HG02943 (cell line): Measurements from ENCODE around the gene EDC4.
"Not testable (repeated sequence)": the region's sequence is repeated elsewhere in the genome, so short reads cannot be mapped to it uniquely, and the experiment has no call there.

Experiments
- ATAC-seq: cut with Tn5 transposase; IDR thresholded peaks from one replicate; pipeline ENCODE4 v1.9.1; 2021; ENCODE audit warnings: mild to moderate bottlenecking, low read depth, moderate library complexity; ENCODE audit not compliant: unreplicated experiment

EDC4 gene, protein sequence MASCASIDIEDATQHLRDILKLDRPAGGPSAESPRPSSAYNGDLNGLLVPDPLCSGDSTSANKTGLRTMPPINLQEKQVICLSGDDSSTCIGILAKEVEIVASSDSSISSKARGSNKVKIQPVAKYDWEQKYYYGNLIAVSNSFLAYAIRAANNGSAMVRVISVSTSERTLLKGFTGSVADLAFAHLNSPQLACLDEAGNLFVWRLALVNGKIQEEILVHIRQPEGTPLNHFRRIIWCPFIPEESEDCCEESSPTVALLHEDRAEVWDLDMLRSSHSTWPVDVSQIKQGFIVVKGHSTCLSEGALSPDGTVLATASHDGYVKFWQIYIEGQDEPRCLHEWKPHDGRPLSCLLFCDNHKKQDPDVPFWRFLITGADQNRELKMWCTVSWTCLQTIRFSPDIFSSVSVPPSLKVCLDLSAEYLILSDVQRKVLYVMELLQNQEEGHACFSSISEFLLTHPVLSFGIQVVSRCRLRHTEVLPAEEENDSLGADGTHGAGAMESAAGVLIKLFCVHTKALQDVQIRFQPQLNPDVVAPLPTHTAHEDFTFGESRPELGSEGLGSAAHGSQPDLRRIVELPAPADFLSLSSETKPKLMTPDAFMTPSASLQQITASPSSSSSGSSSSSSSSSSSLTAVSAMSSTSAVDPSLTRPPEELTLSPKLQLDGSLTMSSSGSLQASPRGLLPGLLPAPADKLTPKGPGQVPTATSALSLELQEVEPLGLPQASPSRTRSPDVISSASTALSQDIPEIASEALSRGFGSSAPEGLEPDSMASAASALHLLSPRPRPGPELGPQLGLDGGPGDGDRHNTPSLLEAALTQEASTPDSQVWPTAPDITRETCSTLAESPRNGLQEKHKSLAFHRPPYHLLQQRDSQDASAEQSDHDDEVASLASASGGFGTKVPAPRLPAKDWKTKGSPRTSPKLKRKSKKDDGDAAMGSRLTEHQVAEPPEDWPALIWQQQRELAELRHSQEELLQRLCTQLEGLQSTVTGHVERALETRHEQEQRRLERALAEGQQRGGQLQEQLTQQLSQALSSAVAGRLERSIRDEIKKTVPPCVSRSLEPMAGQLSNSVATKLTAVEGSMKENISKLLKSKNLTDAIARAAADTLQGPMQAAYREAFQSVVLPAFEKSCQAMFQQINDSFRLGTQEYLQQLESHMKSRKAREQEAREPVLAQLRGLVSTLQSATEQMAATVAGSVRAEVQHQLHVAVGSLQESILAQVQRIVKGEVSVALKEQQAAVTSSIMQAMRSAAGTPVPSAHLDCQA (N-terminal part only)

DNA sequence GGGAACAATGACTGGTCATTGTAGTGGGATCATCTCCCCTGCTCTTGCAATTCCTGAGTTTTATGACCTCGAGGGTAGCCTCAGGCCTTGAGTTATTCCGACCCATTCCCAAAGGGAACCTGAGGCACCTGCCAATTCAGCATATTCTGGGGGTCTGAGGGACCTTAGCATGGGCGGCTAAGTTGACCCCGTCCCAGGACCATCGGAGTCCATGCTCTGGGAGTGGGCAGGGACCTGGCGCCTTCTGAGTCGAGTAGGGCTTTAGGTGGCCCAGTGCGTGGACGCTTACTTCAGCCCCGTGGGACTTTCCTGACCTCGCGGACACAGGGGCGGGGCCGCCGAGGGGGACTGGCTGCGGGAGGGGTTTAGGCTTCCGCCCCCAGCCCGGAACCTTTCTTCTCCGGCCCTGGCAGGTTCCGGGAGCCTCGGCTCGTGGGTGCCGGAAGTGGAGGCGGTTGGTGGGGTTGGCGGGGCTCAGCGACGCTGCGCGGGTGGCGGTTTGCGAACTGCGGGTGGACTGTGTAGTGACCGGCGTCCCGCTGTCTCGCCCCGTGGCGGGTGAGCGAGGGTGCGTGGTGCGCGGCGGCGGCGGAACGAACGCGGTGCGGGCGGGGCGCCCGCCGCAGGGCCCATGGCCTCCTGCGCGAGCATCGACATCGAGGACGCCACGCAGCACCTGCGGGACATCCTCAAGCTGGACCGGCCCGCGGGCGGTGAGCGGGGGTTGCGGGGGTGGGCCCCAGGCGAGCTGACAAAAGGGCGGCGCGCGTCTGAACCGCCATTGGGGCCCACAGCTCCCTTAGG is at the start of gene EDC4:
Gene EDC4, plus strand, starts transcription at position 422 of the 804 bp plus-strand sequence. Its CDS starts 210 bp downstream, at position 632.
- ATAC-seq, result peak; percentile 76

DNA sequence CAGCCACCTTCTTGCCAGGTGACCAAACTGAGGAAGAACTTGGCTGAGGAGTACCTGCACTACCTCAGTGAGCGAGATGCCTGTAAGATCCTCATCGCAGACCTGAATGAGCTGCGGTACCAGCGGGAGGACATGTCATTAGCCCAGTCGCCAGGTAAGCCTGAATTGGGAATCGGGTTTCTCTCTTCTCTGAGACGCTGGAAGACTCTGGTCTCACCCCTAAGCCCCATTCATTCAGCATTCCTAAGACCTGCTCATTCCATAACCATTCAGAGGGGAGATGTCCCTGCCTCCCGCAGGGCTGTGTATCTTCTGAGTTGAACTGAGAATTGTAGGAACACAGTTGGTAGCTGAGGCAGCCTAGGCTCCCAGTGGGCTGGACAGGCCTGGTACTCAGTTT is 47.7 kb upstream of the EDC4 start:
- no peak for ATAC-seq

GRCh38 chr16:67825906-67826305 is 46.9 kb upstream of the EDC4 start:
- no peak for ATAC-seq

DNA sequence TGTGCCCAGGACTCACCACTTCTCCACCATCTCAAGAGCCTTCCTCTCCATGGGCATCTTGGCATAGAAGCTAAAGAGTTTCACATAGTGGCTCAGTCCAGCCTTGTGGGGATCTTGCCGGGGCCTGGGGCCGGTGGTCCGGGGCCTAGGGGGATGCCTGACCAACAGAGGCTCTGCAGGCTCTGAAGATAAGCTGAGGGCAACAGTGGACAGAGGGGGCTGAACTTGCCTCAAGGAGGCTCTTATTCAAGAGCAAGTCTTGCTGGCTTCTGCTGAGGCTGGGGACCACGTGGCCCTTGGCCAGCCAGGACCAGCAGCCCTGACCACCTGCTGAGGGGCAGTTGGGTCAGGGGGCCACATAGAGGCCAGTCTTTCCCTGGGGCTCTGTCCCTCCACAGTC is 44.2 kb upstream of the EDC4 start:
- no peak for ATAC-seq

- no peak for ATAC-seq
Measured at GRCh38 chr16:67833030-67833414, 39.8 kb upstream of the EDC4 start.

DNA sequence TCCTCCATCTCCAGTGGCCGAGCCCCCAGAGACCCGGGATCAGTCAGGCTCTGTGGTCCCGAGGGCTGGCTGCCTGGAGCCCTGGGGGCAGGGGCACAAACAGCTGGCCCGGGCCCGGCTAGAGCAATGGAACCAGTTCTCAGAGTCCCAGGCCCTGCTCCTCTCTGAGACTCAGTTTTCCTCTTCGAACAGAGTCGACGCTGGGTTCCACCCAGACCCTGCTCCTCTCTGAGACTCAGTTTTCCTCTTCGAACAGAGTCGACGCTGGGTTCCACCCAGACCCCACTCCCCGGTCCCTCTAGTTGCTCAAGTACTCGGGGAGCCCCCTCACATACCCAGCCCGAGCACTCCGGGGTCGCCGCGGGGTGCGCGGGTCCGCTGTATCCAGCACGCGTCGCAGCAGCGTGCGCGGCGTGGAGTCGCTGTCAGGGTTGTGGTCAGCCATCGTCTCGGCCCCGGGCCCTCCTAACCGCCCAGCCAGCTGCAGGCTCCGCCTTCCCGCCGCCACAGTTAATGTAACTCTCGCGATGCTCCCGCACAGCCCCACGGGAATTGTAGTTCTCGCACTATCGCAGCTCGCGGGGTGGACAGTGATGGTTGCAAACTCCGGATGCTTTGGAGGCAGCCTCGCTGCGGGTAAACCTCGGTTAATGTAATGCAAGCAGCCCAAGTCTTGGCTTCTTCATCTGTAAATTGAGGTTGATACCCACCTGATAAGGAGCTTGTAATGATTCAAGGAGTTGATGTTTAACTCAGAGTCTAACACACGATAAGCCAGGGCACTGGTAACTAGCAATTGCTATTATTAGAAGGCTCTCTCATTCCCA is 39.2 kb upstream of the EDC4 start:
- peak; percentile 98 for ATAC-seq

DNA sequence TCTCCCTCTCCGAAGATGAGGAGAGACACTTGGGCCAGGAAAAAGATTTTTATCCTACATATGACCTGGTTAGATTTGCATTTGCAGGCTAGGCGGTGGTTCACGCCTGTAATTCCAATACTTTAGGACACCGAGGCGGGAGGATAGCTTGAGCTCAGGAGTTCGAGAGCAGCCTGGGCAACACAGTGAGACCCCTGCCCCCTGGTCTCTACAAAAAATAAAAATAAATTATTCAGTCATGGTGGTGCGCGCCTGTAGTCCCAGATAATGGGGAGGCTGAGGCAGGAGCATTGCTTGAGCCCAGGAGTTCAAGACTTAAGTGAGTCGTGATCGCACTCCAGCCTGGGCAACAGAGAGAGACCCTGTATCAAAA is 38.6 kb upstream of the EDC4 start:
- no peak for ATAC-seq

- not testable (repeated sequence) for ATAC-seq
Measured at GRCh38 chr16:67837190-67837589, 35.7 kb upstream of the EDC4 start.

DNA sequence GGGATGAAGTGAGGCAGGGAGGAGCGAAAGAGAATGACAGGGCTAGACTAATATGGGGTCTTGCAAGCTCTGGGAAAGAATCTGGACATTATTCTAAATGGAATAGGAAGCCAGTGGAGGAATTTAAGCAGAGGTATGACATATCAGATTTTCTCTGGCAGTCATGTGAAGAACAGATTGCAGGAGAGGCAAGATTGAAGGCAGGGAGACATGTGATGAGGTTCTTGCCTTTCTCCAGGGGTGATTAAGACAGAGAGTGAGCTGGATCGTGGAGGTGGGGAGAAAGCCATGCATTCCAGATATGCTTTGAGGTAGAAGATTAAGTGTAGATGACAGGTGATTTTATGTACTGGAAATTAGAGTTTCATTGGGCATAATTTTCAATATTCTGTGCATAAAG is 35.0 kb upstream of the EDC4 start:
- no peak for ATAC-seq

- no peak for ATAC-seq
Measured at GRCh38 chr16:67841198-67841815, 31.5 kb upstream of the EDC4 start.

DNA sequence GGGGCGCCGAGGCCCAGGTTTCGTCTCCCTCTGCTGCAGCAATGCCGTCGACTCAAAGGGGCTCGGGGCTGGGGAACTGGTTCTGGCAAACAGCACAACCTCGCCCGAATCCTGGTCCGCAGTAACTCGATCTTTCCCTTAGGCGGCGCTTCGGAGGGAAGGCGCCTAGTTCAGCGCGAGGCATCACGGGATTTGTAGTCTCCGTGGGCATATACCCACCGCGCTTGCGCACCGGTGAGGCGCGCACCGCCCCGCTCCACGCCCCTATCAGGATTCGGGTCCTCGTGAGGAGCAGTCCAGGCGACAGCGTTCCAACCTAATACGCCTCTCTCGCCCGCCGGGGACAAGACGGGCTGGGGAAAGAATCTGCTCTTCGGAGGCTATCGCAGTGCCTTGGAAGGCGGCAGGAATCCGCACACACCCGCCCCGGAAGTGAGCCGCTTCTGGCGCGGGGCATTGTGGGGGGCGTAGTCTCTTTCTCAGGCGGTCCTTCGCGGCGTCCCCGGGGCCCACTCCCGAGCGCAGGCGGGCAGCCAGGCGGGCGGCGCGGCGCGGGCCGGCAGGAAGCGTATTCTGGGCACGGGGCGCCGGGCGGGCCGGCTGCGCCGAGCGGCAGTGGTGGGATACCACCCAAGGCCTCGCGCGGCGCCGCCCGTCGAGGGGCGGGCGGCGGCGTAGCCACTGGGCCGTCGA is 30.9 kb upstream of the EDC4 start, which contains the start of gene THAP11:
Gene THAP11, plus strand, starts transcription at position 505 of the 693 bp plus-strand sequence. CDS start 235 bp downstream, outside the sequence.
- peak; percentile 51 for ATAC-seq

GRCh38 chr16:67842509-67843342 is 30.1 kb upstream of the EDC4 start:
- peak; percentile 9 for ATAC-seq

GRCh38 chr16:67843343-67843765 is 29.5 kb upstream of the EDC4 start:
- ATAC-seq, result no peak

GRCh38 chr16:67844497-67844896 is 28.4 kb upstream of the EDC4 start:
- no peak for ATAC-seq

GRCh38 chr16:67845291-67846062 is 27.4 kb upstream of the EDC4 start:
- ATAC-seq, result no peak

DNA sequence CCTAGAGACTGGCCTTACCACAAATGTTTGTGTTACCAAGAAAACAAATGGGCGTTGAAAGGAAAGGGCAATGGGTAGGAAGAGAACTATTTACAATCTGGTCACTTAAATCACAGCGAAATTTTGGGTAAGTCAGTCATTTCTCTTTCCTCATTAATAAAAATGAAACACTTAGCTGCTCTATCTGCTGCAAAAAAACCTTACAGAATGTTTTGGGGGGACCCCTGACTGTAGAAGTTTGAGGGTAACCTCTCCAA is 26.9 kb upstream of the EDC4 start:
- no peak for ATAC-seq
